ENCODE results near the gene BCKDHB.

BCKDHB gene

GRCh38 chr6:80154160-80154559 is 47.7 kb downstream of the BCKDHB start:
- DNase-seq: no peak

- DNase-seq: no peak
These were observed 49.8 kb downstream of the BCKDHB start for GRCh38 chr6:80156221-80156620.

GRCh38 chr6:80158478-80158989 is 52.1 kb downstream of the BCKDHB start:
- no peak for DNase-seq

GRCh38 chr6:80161434-80161833 is 55.0 kb downstream of the BCKDHB start:
- no peak for DNase-seq

- DNase-seq: no peak
These were observed 57.3 kb downstream of the BCKDHB start for GRCh38 chr6:80163754-80164187.

GRCh38 chr6:80165143-80165542 is 58.7 kb downstream of the BCKDHB start:
- no peak for DNase-seq

GRCh38 chr6:80165819-80166218 is 59.3 kb downstream of the BCKDHB start:
- DNase-seq: no peak

- no peak for DNase-seq
These were observed 64.0 kb downstream of the BCKDHB start for GRCh38 chr6:80170433-80170832.

- no peak for DNase-seq
These were observed 66.9 kb downstream of the BCKDHB start for GRCh38 chr6:80173411-80173810.

- no peak for DNase-seq
These were observed 68.6 kb downstream of the BCKDHB start for GRCh38 chr6:80174900-80175572.

- DNase-seq: no peak
These were observed 73.2 kb downstream of the BCKDHB start for GRCh38 chr6:80179695-80180094.

GRCh38 chr6:80181352-80182081 is 75.0 kb downstream of the BCKDHB start:
- DNase-seq: no peak

GRCh38 chr6:80182308-80182707 is 75.8 kb downstream of the BCKDHB start:
- no peak for DNase-seq

- no peak for DNase-seq
These were observed 76.7 kb downstream of the BCKDHB start for GRCh38 chr6:80183019-80183795.

GRCh38 chr6:80185492-80185891 is 79.0 kb downstream of the BCKDHB start:
- DNase-seq: no peak

- DNase-seq: no peak
These were observed 79.6 kb downstream of the BCKDHB start for GRCh38 chr6:80186082-80186481.

GRCh38 chr6:80196906-80197305 is 90.4 kb downstream of the BCKDHB start:
- no peak for DNase-seq

GRCh38 chr6:80197474-80197873 is 91.0 kb downstream of the BCKDHB start:
- peak; percentile 20 for DNase-seq

- no peak for DNase-seq
These were observed 91.5 kb downstream of the BCKDHB start for GRCh38 chr6:80197986-80198385.

GRCh38 chr6:80203283-80203682 is 96.8 kb downstream of the BCKDHB start:
- no peak for DNase-seq

GRCh38 chr6:80205404-80205803 is 98.9 kb downstream of the BCKDHB start:
- DNase-seq: no peak

- DNase-seq: no peak
These were observed 100.3 kb downstream of the BCKDHB start for GRCh38 chr6:80206758-80207157.

GRCh38 chr6:80209430-80209829 is 103.0 kb downstream of the BCKDHB start:
- DNase-seq: no peak

GRCh38 chr6:80210618-80211017 is 104.1 kb downstream of the BCKDHB start:
- DNase-seq: no peak

All from right hindlimb (tissue), 1 donor.